Osteocyte (in vitro differentiated cells): ENCODE data around the gene FBRSL1. TPM values are rescaled to one million over a fixed set of nuclear protein-coding genes. Genes with fewer than 3 reads are reported as not detected.

ENCODE experiments used
- DNase-seq: peaks from one replicate; pipeline ENCODE4 v3.0.0; 2021; ENCODE audit warnings: mixed read lengths; ENCODE audit not compliant: unreplicated experiment; ENCODE audit errors: extremely low spot score
- H3K27ac Mint-ChIP-seq: one replicate; pipeline ENCODE4 v1.8.0; 2021; ENCODE audit warnings: mild to moderate bottlenecking, mixed read lengths; ENCODE audit not compliant: unreplicated experiment
- H3K27me3 Mint-ChIP-seq: one replicate; pipeline ENCODE4 v1.8.0; 2021; ENCODE audit warnings: mixed read lengths; ENCODE audit not compliant: unreplicated experiment
- H3K36me3 Mint-ChIP-seq: one replicate; pipeline ENCODE4 v1.8.0; 2021; ENCODE audit warnings: mixed read lengths; ENCODE audit not compliant: unreplicated experiment
- H3K4me1 Mint-ChIP-seq: one replicate; pipeline ENCODE4 v1.8.0; 2021; ENCODE audit warnings: mixed read lengths; ENCODE audit not compliant: unreplicated experiment
- H3K4me3 Mint-ChIP-seq: one replicate; pipeline ENCODE4 v1.8.0; 2021; ENCODE audit warnings: mild to moderate bottlenecking, moderate library complexity, mixed read lengths; ENCODE audit not compliant: unreplicated experiment
- H3K9me3 Mint-ChIP-seq: one replicate; pipeline ENCODE4 v1.8.0; 2021; ENCODE audit warnings: mixed read lengths; ENCODE audit not compliant: unreplicated experiment
- CTCF ChIP-seq: fragments of 200-600 bp; sonication (generic); IDR thresholded peaks from 2 replicates; pipeline ENCODE4 v1.5.0; 2021; ENCODE audit warnings: antibody characterized with exemption, mild to moderate bottlenecking, moderate library complexity
- total RNA-seq: library from RNA; stranded (reverse); gene quantifications from 2 replicates; pipeline ENCODE4 v1.2.1, GENCODE V29; 2021

The FBRSL1 gene
- total RNA-seq, 1 donor from 2014 or later: 46.2 TPM

GRCh38 chr12:132483612-132484011 is 6.3 kb upstream of the FBRSL1 start:
- no peak for DNase-seq
- Mint-ChIP-seq H3K4me3 (no peak overlapping the region), H3K9me3 (no peaks in the 10 kb centered on the region), H3K36me3 (no peaks in the 10 kb centered on the region), H3K27me3 (peaks cover 32% of the 10 kb centered on the region), H3K4me1 (peaks cover 2% of the 10 kb centered on the region), H3K27ac (no peak overlapping the region)
- TF ChIP-seq CTCF: no peak

GRCh38 chr12:132484183-132484890 is 5.6 kb upstream of the FBRSL1 start:
- H3K4me1 Mint-ChIP-seq: peaks cover 5% of the 10 kb centered on the region
- H3K4me3 Mint-ChIP-seq: no peak overlapping the region
- peaks cover 29% of the 10 kb centered on the region for H3K27me3 Mint-ChIP-seq
- H3K36me3 Mint-ChIP-seq: no peaks in the 10 kb centered on the region
- no peak for DNase-seq
- no peaks in the 10 kb centered on the region for H3K9me3 Mint-ChIP-seq
- H3K27ac Mint-ChIP-seq: no peak overlapping the region
- TF ChIP-seq CTCF: no peak

- Mint-ChIP-seq H3K4me1 (peaks cover 5% of the 10 kb centered on the region), H3K27me3 (peaks cover 25% of the 10 kb centered on the region), H3K9me3 (no peaks in the 10 kb centered on the region), H3K36me3 (no peaks in the 10 kb centered on the region), H3K4me3 (no peak overlapping the region), H3K27ac (no peak overlapping the region)
- TF ChIP-seq CTCF: no peak
- DNase-seq: no peak
Measured at GRCh38 chr12:132484891-132485441, 5.0 kb upstream of the FBRSL1 start.

- DNase-seq: no peak
- no peak for TF ChIP-seq CTCF
- Mint-ChIP-seq H3K36me3 (no peaks in the 10 kb centered on the region), H3K27me3 (peaks cover 25% of the 10 kb centered on the region), H3K4me1 (peaks cover 5% of the 10 kb centered on the region), H3K4me3 (no peak overlapping the region), H3K9me3 (no peaks in the 10 kb centered on the region), H3K27ac (no peak overlapping the region)
Measured at GRCh38 chr12:132485619-132486018, 4.3 kb upstream of the FBRSL1 start.

- no peak for DNase-seq
- no peaks in the 10 kb centered on the region for H3K9me3 Mint-ChIP-seq
- H3K27ac Mint-ChIP-seq: no peak overlapping the region
- H3K4me3 Mint-ChIP-seq: no peak overlapping the region
- H3K27me3 Mint-ChIP-seq: peaks cover 22% of the 10 kb centered on the region
- no peaks in the 10 kb centered on the region for H3K36me3 Mint-ChIP-seq
- no peak for TF ChIP-seq CTCF
- H3K4me1 Mint-ChIP-seq: peaks cover 7% of the 10 kb centered on the region
Measured at GRCh38 chr12:132486168-132486567, 3.8 kb upstream of the FBRSL1 start.
